ENCODE measurements around the gene CALR3.
"Not testable (repeated sequence)": the region's sequence is repeated elsewhere in the genome, so short reads cannot be mapped to it uniquely, and the experiment has no call there.

The CALR3 gene

DNA sequence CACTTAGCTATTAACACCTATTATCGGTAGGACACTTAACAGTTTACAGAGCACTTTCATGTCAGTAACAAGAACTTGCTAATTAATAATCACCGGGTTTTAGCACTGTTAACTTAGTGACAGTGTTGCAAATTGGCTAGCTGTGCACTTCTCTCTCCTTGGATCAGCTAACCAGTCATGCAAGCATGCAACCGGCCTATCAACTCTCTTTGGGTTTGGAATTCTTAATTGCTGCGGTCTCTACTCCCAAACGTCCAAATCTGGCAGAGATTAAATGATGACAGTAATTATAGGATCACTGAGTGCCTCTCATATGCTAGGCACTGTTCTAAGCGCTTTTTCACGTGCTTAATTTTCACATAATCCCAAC lies 25.4 kb downstream of the CALR3 start:
- DNase-seq = no peak
- Mint-ChIP-seq H3K36me3 (ENCODE audit: low read depth) (peaks cover 12% of the 10 kb centered on the region), H3K9me3 (peaks cover 16% of the 10 kb centered on the region), H3K4me1 (peaks cover 51% of the 10 kb centered on the region), H3K27ac (no peak overlapping the region), H3K4me3 (peak overlapping the region; percentile 93), H3K27me3 (ENCODE audit: low read depth, poor library complexity) (peaks cover 24% of the 10 kb centered on the region)
- TF ChIP-seq, protein P1, sequence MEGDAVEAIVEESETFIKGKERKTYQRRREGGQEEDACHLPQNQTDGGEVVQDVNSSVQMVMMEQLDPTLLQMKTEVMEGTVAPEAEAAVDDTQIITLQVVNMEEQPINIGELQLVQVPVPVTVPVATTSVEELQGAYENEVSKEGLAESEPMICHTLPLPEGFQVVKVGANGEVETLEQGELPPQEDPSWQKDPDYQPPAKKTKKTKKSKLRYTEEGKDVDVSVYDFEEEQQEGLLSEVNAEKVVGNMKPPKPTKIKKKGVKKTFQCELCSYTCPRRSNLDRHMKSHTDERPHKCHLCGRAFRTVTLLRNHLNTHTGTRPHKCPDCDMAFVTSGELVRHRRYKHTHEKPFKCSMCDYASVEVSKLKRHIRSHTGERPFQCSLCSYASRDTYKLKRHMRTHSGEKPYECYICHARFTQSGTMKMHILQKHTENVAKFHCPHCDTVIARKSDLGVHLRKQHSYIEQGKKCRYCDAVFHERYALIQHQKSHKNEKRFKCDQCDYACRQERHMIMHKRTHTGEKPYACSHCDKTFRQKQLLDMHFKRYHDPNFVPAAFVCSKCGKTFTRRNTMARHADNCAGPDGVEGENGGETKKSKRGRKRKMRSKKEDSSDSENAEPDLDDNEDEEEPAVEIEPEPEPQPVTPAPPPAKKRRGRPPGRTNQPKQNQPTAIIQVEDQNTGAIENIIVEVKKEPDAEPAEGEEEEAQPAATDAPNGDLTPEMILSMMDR (IDR thresholded peaks at IDR 0.05) = no peak

GRCh38 chr19:16467581-16467980 lies 28.4 kb downstream of the CALR3 start:
- Mint-ChIP-seq H3K4me1 (peaks cover 75% of the 10 kb centered on the region), H3K27me3 (ENCODE audit: low read depth, poor library complexity) (peaks cover 13% of the 10 kb centered on the region), H3K27ac (peak overlapping the region; percentile 30), H3K9me3 (no peaks in the 10 kb centered on the region), H3K36me3 (ENCODE audit: low read depth) (peaks cover 26% of the 10 kb centered on the region), H3K4me3 (no peak overlapping the region)
- TF ChIP-seq, protein P1 (IDR thresholded peaks at IDR 0.05) = no peak
- DNase-seq = no peak

DNA sequence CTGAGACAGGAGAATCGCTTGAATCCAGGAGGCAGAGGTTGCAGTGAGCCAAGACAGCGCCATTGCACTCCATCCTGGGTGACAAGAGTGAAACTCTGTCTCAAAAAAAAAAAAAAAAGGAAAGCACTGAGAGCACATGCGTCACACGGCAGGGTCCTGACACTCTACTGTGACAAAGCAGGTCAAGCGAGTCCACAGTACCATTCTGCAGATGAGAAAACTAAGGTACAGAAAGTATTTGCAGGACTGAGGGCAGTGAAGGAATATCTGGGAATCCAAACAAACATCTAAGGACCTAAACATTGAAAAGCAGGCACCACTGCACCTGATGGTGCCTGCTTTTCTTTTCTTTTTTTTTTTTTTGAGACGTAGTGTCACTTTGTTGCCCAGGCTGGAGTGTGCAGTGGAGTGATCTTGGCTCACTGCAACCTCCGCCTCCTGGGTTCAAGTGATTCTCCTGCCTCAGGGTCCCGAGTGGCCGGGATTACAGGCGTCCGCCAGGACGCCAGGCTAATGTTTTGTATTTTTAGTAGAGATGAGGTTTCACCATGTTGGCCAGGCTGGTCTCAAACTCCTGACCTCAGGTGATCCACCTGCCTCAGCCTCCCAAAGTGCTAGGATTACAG lies 29.1 kb downstream of the CALR3 start:
- Mint-ChIP-seq H3K27me3 (ENCODE audit: low read depth, poor library complexity) (peaks cover 13% of the 10 kb centered on the region), H3K27ac (peak overlapping the region; percentile 30), H3K36me3 (ENCODE audit: low read depth) (peaks cover 26% of the 10 kb centered on the region), H3K4me1 (peaks cover 75% of the 10 kb centered on the region)
- not testable (repeated sequence) for DNase-seq, H3K9me3 Mint-ChIP-seq, H3K4me3 Mint-ChIP-seq

GRCh38 chr19:16465239-16465638 lies 30.7 kb downstream of the CALR3 start:
- Mint-ChIP-seq H3K27me3 (ENCODE audit: low read depth, poor library complexity) (peaks cover 10% of the 10 kb centered on the region), H3K27ac (no peak overlapping the region), H3K4me3 (no peak overlapping the region), H3K36me3 (ENCODE audit: low read depth) (peaks cover 26% of the 10 kb centered on the region), H3K9me3 (no peaks in the 10 kb centered on the region), H3K4me1 (peaks cover 65% of the 10 kb centered on the region)
- TF ChIP-seq, protein P1 (IDR thresholded peaks at IDR 0.05) = no peak
- no peak for DNase-seq

GRCh38 chr19:16463991-16464575 lies 31.9 kb downstream of the CALR3 start:
- Mint-ChIP-seq H3K4me1 (peaks cover 62% of the 10 kb centered on the region), H3K4me3 (peak overlapping the region; percentile 35), H3K9me3 (no peaks in the 10 kb centered on the region), H3K27me3 (ENCODE audit: low read depth, poor library complexity) (peaks cover under 1% of the 10 kb centered on the region), H3K36me3 (ENCODE audit: low read depth) (peaks cover 24% of the 10 kb centered on the region), H3K27ac (peak overlapping the region; percentile 95)
- TF ChIP-seq, protein P1 (IDR thresholded peaks at IDR 0.05) = no peak
- DNase-seq = no peak

- no peaks in the 10 kb centered on the region for H3K27me3 Mint-ChIP-seq (ENCODE audit: low read depth, poor library complexity)
- TF ChIP-seq, protein P1 (IDR thresholded peaks at IDR 0.05) = no peak
- peaks cover 21% of the 10 kb centered on the region for H3K36me3 Mint-ChIP-seq (ENCODE audit: low read depth)
- no peak for DNase-seq
- peak overlapping the region; percentile 85 for H3K27ac Mint-ChIP-seq
- H3K9me3 Mint-ChIP-seq = no peaks in the 10 kb centered on the region
- H3K4me3 Mint-ChIP-seq = peak overlapping the region; percentile 35
- H3K4me1 Mint-ChIP-seq = peaks cover 62% of the 10 kb centered on the region
These were observed 32.5 kb downstream of the CALR3 start for GRCh38 chr19:16463341-16463990.

Data from nephron progenitor cell (in vitro differentiated cells).